GM18508 (cell line): ENCODE results near the gene RAB27A.

ENCODE experiments used
- ATAC-seq: cut with Tn5 transposase; IDR thresholded peaks from one replicate; pipeline ENCODE4 v1.9.1; 2021; ENCODE audit warnings: moderate number of reproducible peaks; ENCODE audit not compliant: insufficient read depth, unreplicated experiment

RAB27A gene

DNA sequence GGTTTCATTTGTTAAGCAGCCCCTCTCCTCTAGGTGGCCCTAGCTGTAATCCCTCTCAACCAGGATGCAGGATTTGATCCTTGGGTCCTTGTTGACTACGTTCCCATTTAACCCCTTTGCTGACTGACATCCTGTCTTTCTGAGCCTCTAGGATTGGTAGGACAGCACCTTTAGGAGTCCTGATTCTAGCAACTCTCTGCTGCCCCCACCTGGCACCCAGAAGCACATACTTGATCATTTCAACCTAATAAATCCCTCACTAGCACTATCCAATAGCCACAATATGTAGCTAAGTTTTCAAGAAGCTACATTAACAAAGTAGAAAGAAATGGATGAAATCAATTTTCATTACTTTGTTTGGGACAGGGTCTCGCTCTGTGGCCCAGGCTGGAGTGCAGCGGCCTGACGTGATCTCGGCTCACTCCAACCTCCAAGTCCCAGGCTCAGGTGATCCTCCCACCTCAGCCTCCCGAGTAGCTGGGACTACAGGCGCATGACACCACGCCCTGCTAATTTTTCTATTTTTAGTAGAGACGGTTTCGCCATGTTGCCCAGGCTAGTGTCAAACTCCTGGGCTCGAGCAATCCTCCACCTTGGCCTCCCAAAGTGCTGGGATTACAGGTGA lies 121.2 kb downstream of the RAB27A start:
- peak; percentile 83 for ATAC-seq

DNA sequence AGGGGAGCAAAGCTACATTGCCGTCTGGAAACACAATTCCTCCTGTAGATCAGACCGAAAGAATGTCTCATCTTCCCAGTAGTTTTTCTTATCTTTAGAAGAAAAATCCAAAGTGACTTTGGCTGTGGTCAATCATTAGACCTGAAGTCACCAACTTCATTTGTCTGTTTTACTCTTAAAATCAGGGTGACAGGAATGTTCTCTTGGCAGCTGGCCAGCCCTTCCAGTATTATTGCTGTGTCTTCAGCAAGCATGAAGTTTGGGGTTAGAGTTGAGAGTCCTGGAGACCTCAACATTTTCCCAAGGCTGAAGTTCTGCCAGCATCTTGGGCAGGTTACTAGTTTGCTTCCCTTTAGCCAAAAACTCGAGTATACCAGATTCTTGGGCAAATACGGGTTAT lies 125.3 kb downstream of the RAB27A start:
- ATAC-seq = no peak
